HG03175 (cell line): ENCODE results near the gene DMRTC2.

Experiments used
- ATAC-seq: cut with Tn5 transposase; IDR thresholded peaks from one replicate; pipeline ENCODE4 v1.9.1; 2021; ENCODE audit warnings: mild to moderate bottlenecking, moderate library complexity; ENCODE audit not compliant: unreplicated experiment

Gene DMRTC2

GRCh38 chr19:41887711-41888382 lies 43.0 kb downstream of the DMRTC2 start:
- no peak for ATAC-seq

GRCh38 chr19:41888926-41889325 lies 44.1 kb downstream of the DMRTC2 start:
- no peak for ATAC-seq

- ATAC-seq, result no peak
Measured at GRCh38 chr19:41889896-41890295, 45.1 kb downstream of the DMRTC2 start.

GRCh38 chr19:41890936-41891335 lies 46.1 kb downstream of the DMRTC2 start:
- ATAC-seq, result no peak

GRCh38 chr19:41892173-41892902 lies 47.5 kb downstream of the DMRTC2 start:
- ATAC-seq, result no peak

GRCh38 chr19:41893899-41894298 lies 49.1 kb downstream of the DMRTC2 start:
- no peak for ATAC-seq

GRCh38 chr19:41894350-41894749 lies 49.5 kb downstream of the DMRTC2 start:
- ATAC-seq, result no peak

GRCh38 chr19:41895745-41896580 lies 51.1 kb downstream of the DMRTC2 start:
- no peak for ATAC-seq

GRCh38 chr19:41896581-41896942 lies 51.7 kb downstream of the DMRTC2 start:
- ATAC-seq, result no peak

- ATAC-seq, result no peak
Measured at GRCh38 chr19:41897181-41897580, 52.3 kb downstream of the DMRTC2 start.

GRCh38 chr19:41897820-41898219 lies 53.0 kb downstream of the DMRTC2 start:
- ATAC-seq, result no peak

- ATAC-seq, result no peak
Measured at GRCh38 chr19:41898235-41898634, 53.4 kb downstream of the DMRTC2 start.
